Natural killer cell (primary cell): ENCODE results near the gene GALE. TPM values are rescaled to one million over a fixed set of nuclear protein-coding genes. Genes with fewer than 3 reads are reported as not detected.
A peak's percentile ranks its signal among the peaks of the same experiment; 100 is the strongest.

Experiments
- ATAC-seq, 3 donors: fragments of 150-1000 bp in 2 of 3; fragments of 200-7000 bp in 1 of 3; cut with Tn5 transposase; 1 replicate in 1 of 3; 2 replicates in 2 of 3; pipeline ENCODE4 v1.10.0; 2021; ENCODE audit warnings: mild to moderate bottlenecking in 2 of 3, moderate library complexity in 2 of 3
- DNase-seq, 2 donors: peaks; one replicate each; pipeline versions ENCODE4 v3.0.0 to v3.0.0-alpha.2; 2013 to 2021; ENCODE audit warnings: mixed read lengths in 1 of 2
- H3K27ac ChIP-seq: one replicate; pipeline ENCODE4 v1.5.1; 2013; ENCODE audit warnings: mild to moderate bottlenecking, low read length
- H3K27me3 ChIP-seq: one replicate; pipeline ENCODE4 v1.6.1; 2013; ENCODE audit warnings: low read length; ENCODE audit not compliant: control insufficient read depth, insufficient read depth
- H3K36me3 ChIP-seq: one replicate; pipeline ENCODE4 v1.6.1; 2013; ENCODE audit warnings: low read length; ENCODE audit not compliant: control insufficient read depth, insufficient read depth
- H3K4me1 ChIP-seq: one replicate; pipeline ENCODE4 v1.6.1; 2013; ENCODE audit warnings: low read length; ENCODE audit not compliant: control insufficient read depth, insufficient read depth
- H3K4me3 ChIP-seq: one replicate; pipeline ENCODE4 v1.5.1; 2013; ENCODE audit warnings: low read length
- H3K9me3 ChIP-seq: one replicate; pipeline ENCODE4 v1.6.1; 2013; ENCODE audit warnings: low read length; ENCODE audit not compliant: control insufficient read depth, insufficient read depth
- H3K27ac Mint-ChIP-seq, 2 donors: one replicate each; pipeline ENCODE4 v1.8.0; 2022; ENCODE audit warnings: mild to moderate bottlenecking in 2 of 2, mixed read lengths in 2 of 2, moderate library complexity in 1 of 2
- H3K27me3 Mint-ChIP-seq, 2 donors: one replicate each; pipeline ENCODE4 v1.8.0; 2022; ENCODE audit warnings: low read depth in 2 of 2, mixed read lengths in 2 of 2
- H3K36me3 Mint-ChIP-seq: one replicate; pipeline ENCODE4 v1.8.0; 2022; ENCODE audit warnings: mixed read lengths
- H3K4me1 Mint-ChIP-seq, 2 donors: one replicate each; pipeline ENCODE4 v1.8.0; 2022; ENCODE audit warnings: mixed read lengths in 2 of 2
- H3K4me3 Mint-ChIP-seq: one replicate; pipeline ENCODE4 v1.8.0; 2022; ENCODE audit warnings: mild to moderate bottlenecking, moderate library complexity, mixed read lengths
- H3K9me3 Mint-ChIP-seq, 2 donors: one replicate each; pipeline ENCODE4 v1.8.0; 2022; ENCODE audit warnings: mixed read lengths in 2 of 2
- WGBS: methylation state at CpG from one replicate; pipeline ENCODE4 v1.1.7; 2013; ENCODE audit warnings: missing lambda C conversion rate; ENCODE audit not compliant: insufficient coverage; 5-methylcytosine and 5-hydroxymethylcytosine counted together
- intact Hi-C: fragments of 100-400 bp; cut with micrococcal nuclease; formaldehyde crosslinking; loops from one replicate; pipeline ENCODE4 v1.14.2; 2022
- total RNA-seq, 4 donors: library from RNA; stranded (reverse); fragments of 120-200 nt in 1 of 4; gene quantifications; one replicate each; pipeline versions ENCODE4 v1.2.3 to v1.2.4, GENCODE V29; 2013 to 2022
- TF ChIP-seq, protein P1 (sequence below): fragments of 200-600 bp; IDR thresholded peaks from one replicate; pipeline ENCODE4 v1.8.0; 2022; ENCODE audit warnings: antibody characterized with exemption

Gene GALE
- total RNA-seq, 3 donors from 2014 or later (not counting 1 experiment from before 2014, with no cell fraction given): 12.8 to 20.3 (median 14.6) TPM

GRCh38 chr1:23823767-23824166 lies 23.2 kb upstream of the GALE start:
- Mint-ChIP-seq H3K9me3 (no peaks in the 10 kb centered on the region), H3K4me3 (peak overlapping the region; percentile 96), H3K27ac (peak overlapping the region; percentile 91 to 96), H3K36me3 (no peaks in the 10 kb centered on the region), H3K27me3 (no peaks in the 10 kb centered on the region), H3K4me1 (peaks cover 22 to 23% of the 10 kb centered on the region in 2 donors)
- TF ChIP-seq, protein P1, sequence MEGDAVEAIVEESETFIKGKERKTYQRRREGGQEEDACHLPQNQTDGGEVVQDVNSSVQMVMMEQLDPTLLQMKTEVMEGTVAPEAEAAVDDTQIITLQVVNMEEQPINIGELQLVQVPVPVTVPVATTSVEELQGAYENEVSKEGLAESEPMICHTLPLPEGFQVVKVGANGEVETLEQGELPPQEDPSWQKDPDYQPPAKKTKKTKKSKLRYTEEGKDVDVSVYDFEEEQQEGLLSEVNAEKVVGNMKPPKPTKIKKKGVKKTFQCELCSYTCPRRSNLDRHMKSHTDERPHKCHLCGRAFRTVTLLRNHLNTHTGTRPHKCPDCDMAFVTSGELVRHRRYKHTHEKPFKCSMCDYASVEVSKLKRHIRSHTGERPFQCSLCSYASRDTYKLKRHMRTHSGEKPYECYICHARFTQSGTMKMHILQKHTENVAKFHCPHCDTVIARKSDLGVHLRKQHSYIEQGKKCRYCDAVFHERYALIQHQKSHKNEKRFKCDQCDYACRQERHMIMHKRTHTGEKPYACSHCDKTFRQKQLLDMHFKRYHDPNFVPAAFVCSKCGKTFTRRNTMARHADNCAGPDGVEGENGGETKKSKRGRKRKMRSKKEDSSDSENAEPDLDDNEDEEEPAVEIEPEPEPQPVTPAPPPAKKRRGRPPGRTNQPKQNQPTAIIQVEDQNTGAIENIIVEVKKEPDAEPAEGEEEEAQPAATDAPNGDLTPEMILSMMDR: no peak
- H3K36me3 ChIP-seq: peaks cover 2% of the 10 kb centered on the region
- DNase-seq (no peak), ATAC-seq (no peak)
- no peaks in the 10 kb centered on the region for H3K9me3 ChIP-seq
- H3K27ac ChIP-seq: no peak overlapping the region
- WGBS: 95% methylated on average over 7 of the region's 7 CpGs
- intact Hi-C loops: no loop called here
- no peaks in the 10 kb centered on the region for H3K27me3 ChIP-seq
- no peak overlapping the region for H3K4me3 ChIP-seq
- H3K4me1 ChIP-seq: peaks cover 13% of the 10 kb centered on the region

- 84% methylated on average over 2 of the region's 3 CpGs for WGBS
- Histone ChIP-seq H3K4me1 (no peaks in the 10 kb centered on the region), H3K36me3 (peaks cover 40% of the 10 kb centered on the region), H3K27me3 (no peaks in the 10 kb centered on the region), H3K4me3 (no peak overlapping the region), H3K9me3 (no peaks in the 10 kb centered on the region), H3K27ac (no peak overlapping the region)
- Mint-ChIP-seq H3K27ac (no peak overlapping the region), H3K4me3 (no peak overlapping the region), H3K27me3 (no peaks in the 10 kb centered on the region), H3K9me3 (no peaks in the 10 kb centered on the region), H3K36me3 (peaks cover 12% of the 10 kb centered on the region), H3K4me1 (peaks cover 0 to 6% of the 10 kb centered on the region in 2 donors)
- intact Hi-C loops: no loop called here
- no peak for DNase-seq
- ATAC-seq: no peak
- TF ChIP-seq, protein P1: no peak
Observed at GRCh38 chr1:23817633-23818032, 17.1 kb upstream of the GALE start.

DNA sequence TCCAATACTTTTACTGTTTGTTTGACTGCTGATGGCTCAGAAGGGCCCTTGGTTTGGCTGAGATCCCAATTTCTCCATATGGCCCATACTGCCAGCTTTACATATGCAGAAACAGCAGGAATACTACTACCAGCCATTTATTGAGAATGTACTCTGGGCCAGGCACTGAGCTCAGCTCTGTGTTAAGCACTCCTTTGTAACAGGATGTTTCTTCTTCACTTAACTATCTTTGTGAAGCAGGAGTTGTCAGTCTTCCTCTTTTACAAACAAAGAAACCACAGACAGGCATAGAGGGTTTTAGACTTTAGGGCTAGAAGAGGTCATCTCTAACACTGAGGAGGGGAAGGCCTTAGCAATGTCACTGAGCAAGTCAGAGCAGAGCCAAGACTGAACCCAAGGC lies 16.4 kb upstream of the GALE start:
- Histone ChIP-seq H3K4me3 (no peak overlapping the region), H3K9me3 (no peaks in the 10 kb centered on the region), H3K27ac (no peak overlapping the region), H3K27me3 (no peaks in the 10 kb centered on the region), H3K36me3 (peaks cover 43% of the 10 kb centered on the region), H3K4me1 (no peaks in the 10 kb centered on the region)
- Mint-ChIP-seq H3K4me3 (no peak overlapping the region), H3K27me3 (no peaks in the 10 kb centered on the region), H3K4me1 (peaks cover 0 to 6% of the 10 kb centered on the region in 2 donors), H3K36me3 (peaks cover 12% of the 10 kb centered on the region), H3K27ac (no peak overlapping the region), H3K9me3 (no peaks in the 10 kb centered on the region)
- ATAC-seq (no peak), DNase-seq (no peak)
- TF ChIP-seq, protein P1: no peak
- intact Hi-C loops: no loop called here

GRCh38 chr1:23816361-23816760 lies 15.8 kb upstream of the GALE start:
- peaks cover 0 to 6% of the 10 kb centered on the region in 2 donors for H3K4me1 Mint-ChIP-seq
- TF ChIP-seq, protein P1: no peak
- Histone ChIP-seq H3K4me3 (no peak overlapping the region), H3K9me3 (no peaks in the 10 kb centered on the region), H3K36me3 (peaks cover 43% of the 10 kb centered on the region), H3K27ac (no peak overlapping the region), H3K27me3 (no peaks in the 10 kb centered on the region), H3K4me1 (no peaks in the 10 kb centered on the region)
- no peak overlapping the region for H3K27ac Mint-ChIP-seq
- H3K36me3 Mint-ChIP-seq: peaks cover 12% of the 10 kb centered on the region
- intact Hi-C loops: no loop called here
- no peaks in the 10 kb centered on the region for H3K9me3 Mint-ChIP-seq
- WGBS: 90% methylated on average over 3 of the region's 3 CpGs
- DNase-seq (no peak), ATAC-seq (no peak)
- no peaks in the 10 kb centered on the region for H3K27me3 Mint-ChIP-seq
- no peak overlapping the region for H3K4me3 Mint-ChIP-seq
